ENCODE data around the gene PDZD11. TPM values are rescaled to one million over a fixed set of nuclear protein-coding genes. Genes with fewer than 3 reads are reported as not detected.
"Not testable (repeated sequence)": the region's sequence is repeated elsewhere in the genome, so short reads cannot be mapped to it uniquely, and the experiment has no call there.

Gene PDZD11
- total RNA-seq, 1 donor from 2014 or later, result 19.2 TPM

- DNase-seq, result no peak
These were observed 32.1 kb downstream of the PDZD11 start for GRCh38 chrX:70257423-70258288.

- no peak for DNase-seq
These were observed 34.3 kb downstream of the PDZD11 start for GRCh38 chrX:70255452-70255851.

- no peak for DNase-seq
These were observed 34.8 kb downstream of the PDZD11 start for GRCh38 chrX:70254909-70255308.

- DNase-seq, result no peak
These were observed 35.7 kb downstream of the PDZD11 start for GRCh38 chrX:70254063-70254400.

GRCh38 chrX:70253377-70254062 is 36.2 kb downstream of the PDZD11 start:
- DNase-seq, result no peak

GRCh38 chrX:70252491-70252890 is 37.2 kb downstream of the PDZD11 start:
- no peak for DNase-seq

- DNase-seq, result no peak
These were observed 42.5 kb downstream of the PDZD11 start for GRCh38 chrX:70247252-70247651.

- DNase-seq, result no peak
These were observed 44.8 kb downstream of the PDZD11 start for GRCh38 chrX:70244881-70245280.

GRCh38 chrX:70243601-70244000 is 46.1 kb downstream of the PDZD11 start:
- DNase-seq, result not testable (repeated sequence)

GRCh38 chrX:70241501-70241900 is 48.2 kb downstream of the PDZD11 start:
- no peak for DNase-seq

GRCh38 chrX:70240751-70241150 is 49.0 kb downstream of the PDZD11 start:
- no peak for DNase-seq

Small RNA genes within 50 kb of the gene (small RNA-seq; reads per million reads assigned to genes)
- 0.06 reads per million for gene RNA5SP507 (ENCODE audit: low replicate concordance)

Other genes with a start within 250 kb of the PDZD11 start
- not detected for gene AWAT2, start 240.0 kb downstream of the PDZD11 start, total RNA-seq
- gene OTUD6A, start 227.5 kb downstream of the PDZD11 start, total RNA-seq, result not detected
- gene IGBP1, start 156.5 kb downstream of the PDZD11 start, total RNA-seq, result 80.4 TPM
- gene DGAT2L6, start 112.4 kb downstream of the PDZD11 start, total RNA-seq, result not detected
- gene AWAT1, start 55.3 kb downstream of the PDZD11 start, total RNA-seq, result not detected
- gene P2RY4, start 29.7 kb downstream of the PDZD11 start, total RNA-seq, result 0.41 TPM
- gene ARR3, start 21.6 kb downstream of the PDZD11 start, total RNA-seq, result not detected
- not detected for gene RAB41, start 7.8 kb downstream of the PDZD11 start, total RNA-seq
- gene KIF4A, start 177 bp upstream of the PDZD11 start, total RNA-seq, result 6.7 TPM
- gene GDPD2, start 133.4 kb upstream of the PDZD11 start, total RNA-seq, result 1.5 TPM
- gene DLG3, start 154.9 kb upstream of the PDZD11 start, total RNA-seq, result 16.7 TPM